Mucosa of descending colon (tissue), 3 donors: ENCODE results near the gene CACNG1. TPM values are rescaled to one million over a fixed set of nuclear protein-coding genes. Genes with fewer than 3 reads are reported as not detected.

Source experiments
- total RNA-seq, 3 donors: library from RNA; stranded (reverse); fragmentation: NEBNext Ultra II Directional in 2 of 3; extraction: Animal tissue kit (Norgen Biotek cat#: 25700) in 2 of 3; gene quantifications; one replicate each; pipeline versions ENCODE4 v1.2.1 to v1.2.4, GENCODE V29; 2021 to 2023
- donor health status: DM: no; HTN: no; CAD: no; lungs with moderate emphysema.
- donor health status: DM: no; HTN: no; CAD: no.
- donor health status: DM: no; HTN: yes; CAD: no.

CACNG1 gene
- total RNA-seq, 3 donors from 2014 or later: not detected

Other genes with a start within 250 kb of the CACNG1 start
- under 1 TPM in 1 of 3 donors, not detected in 2; 0.44 TPM for gene CACNG5, start 209.4 kb upstream of the CACNG1 start, total RNA-seq
- gene CACNG4, start 79.8 kb upstream of the CACNG1 start, total RNA-seq: under 1 TPM; 0.07 to 0.47 (median 0.26) TPM
- gene HELZ, start 200.6 kb downstream of the CACNG1 start, total RNA-seq: 10 to 100 TPM; 43.2 to 65.3 (median 43.3) TPM